Measurements from ENCODE around the gene PLEKHG2.
"Not testable (repeated sequence)": the region's sequence is repeated elsewhere in the genome, so short reads cannot be mapped to it uniquely, and the experiment has no call there.

PLEKHG2 gene

GRCh38 chr19:39412100-39412866, at the start of gene PLEKHG2:
PLEKHG2 (plus strand) TSS chr19:39412669; CDS start chr19:39414087, 1,418 bp downstream.
- peak; percentile 97 for DNase-seq (ENCODE audit: low spot score)

- DNase-seq (ENCODE audit: low spot score), result peak; percentile 28
Observed at GRCh38 chr19:39362682-39363657, 49.5 kb upstream of the PLEKHG2 start.

DNA sequence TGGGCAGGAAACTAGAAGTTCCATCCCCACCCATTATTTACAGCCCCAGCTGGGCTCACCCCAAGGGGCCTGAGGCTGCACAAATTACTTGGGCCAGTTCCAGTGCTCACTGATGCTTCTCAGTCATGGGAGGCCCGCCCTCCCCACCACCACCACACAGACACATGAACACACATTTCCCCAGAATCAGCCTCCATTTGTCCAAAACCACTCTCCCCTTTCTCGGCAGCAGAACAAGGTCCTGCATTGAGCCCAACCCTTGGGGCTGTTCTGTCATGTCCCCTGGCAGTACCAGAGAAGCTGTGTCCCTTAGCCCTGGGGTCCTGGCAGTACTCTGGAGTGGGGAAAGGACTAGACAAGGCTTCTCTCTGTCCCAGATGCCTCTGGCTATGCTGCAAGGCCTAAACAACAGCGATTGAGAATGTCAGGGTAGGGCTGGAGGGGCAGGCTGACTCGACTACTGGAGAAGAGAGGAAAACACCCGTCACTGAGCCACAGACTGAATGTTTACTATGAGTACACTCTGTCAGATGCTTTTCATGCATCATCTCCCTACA, 48.5 kb upstream of the PLEKHG2 start:
- peak; percentile 48 for DNase-seq (ENCODE audit: low spot score)

GRCh38 chr19:39365531-39365930, 46.9 kb upstream of the PLEKHG2 start:
- no peak for DNase-seq (ENCODE audit: low spot score)

DNA sequence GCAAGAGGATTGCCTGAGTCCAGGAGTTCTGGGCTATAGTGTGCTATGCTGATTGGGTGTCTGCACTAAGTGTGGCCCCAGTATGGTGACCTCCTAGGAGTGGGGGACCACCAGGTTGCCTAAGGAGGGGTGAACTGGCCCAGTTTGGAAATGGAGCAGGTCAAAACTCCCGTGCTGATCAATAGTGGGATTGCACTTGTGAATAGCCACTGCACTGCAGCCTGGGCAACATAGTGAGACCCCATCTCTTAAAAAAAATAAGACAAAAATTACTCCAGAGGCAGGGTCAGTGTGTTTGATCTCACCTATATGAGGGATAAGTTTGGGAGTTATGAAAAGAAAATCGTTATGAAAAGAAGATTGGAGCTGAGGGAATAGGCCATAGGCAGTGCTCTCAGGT, 43.3 kb upstream of the PLEKHG2 start:
- no peak for DNase-seq (ENCODE audit: low spot score)

- DNase-seq (ENCODE audit: low spot score), result no peak
Observed at GRCh38 chr19:39370735-39371134, 41.7 kb upstream of the PLEKHG2 start.

DNA sequence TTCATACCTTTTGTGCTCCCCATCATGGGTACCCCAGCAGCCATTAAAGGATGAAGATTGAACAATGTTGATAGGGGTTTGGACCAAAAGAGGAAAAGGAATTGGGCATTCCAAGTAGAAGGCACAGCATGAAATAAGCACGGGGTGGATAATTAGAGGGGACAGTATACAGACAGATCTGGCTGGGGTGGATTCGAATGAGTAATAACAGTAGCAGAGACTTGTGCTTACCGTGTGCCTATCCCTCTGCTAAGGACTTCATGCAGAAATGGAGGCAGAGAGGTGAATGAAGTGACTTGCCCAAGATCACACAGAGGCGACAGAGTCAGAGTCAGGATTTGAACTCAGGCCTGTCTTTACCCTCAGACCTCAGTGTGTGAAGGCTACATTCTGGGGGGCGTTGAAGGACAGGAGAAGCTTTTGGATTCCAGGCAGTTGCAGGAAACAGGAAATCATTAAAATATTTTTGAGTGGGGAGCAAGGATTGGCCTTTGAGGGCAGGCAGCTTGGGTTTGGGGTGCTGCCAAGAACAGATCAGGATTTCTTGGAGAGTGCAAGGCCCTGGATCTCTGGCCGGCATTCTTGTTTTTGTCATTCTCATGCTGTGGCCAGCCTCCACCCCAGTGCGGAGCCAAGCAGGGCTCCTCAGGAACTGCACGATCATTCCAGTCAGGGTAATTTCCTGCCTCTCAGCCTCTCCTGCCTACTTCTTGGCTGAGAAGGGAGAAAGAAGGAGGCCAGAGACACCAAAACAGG, 40.2 kb upstream of the PLEKHG2 start:
- peak; percentile 98 for DNase-seq (ENCODE audit: low spot score)

- peak; percentile 26 for DNase-seq (ENCODE audit: low spot score)
Observed at GRCh38 chr19:39372941-39373340, 39.5 kb upstream of the PLEKHG2 start.

DNA sequence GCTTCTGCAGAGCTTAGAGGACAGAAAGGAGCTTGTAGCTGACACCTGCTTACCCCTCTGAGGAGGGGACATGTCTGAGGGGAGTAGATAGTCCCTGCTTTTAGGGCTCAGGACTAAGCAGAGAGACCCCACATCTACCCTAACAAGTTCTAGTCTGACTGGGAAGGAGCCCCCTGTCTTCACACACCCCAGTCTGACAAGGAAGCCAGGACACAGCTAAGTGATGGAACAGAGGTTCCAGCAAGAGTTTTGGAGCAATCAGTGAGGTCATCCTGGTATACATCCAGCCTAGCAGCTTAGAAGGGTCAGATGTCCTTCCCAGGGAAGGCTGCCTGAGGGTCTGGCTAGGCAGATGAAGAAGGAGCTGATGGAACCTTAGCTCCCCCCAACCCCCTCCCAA, 36.5 kb upstream of the PLEKHG2 start:
- DNase-seq (ENCODE audit: low spot score), result no peak

DNA sequence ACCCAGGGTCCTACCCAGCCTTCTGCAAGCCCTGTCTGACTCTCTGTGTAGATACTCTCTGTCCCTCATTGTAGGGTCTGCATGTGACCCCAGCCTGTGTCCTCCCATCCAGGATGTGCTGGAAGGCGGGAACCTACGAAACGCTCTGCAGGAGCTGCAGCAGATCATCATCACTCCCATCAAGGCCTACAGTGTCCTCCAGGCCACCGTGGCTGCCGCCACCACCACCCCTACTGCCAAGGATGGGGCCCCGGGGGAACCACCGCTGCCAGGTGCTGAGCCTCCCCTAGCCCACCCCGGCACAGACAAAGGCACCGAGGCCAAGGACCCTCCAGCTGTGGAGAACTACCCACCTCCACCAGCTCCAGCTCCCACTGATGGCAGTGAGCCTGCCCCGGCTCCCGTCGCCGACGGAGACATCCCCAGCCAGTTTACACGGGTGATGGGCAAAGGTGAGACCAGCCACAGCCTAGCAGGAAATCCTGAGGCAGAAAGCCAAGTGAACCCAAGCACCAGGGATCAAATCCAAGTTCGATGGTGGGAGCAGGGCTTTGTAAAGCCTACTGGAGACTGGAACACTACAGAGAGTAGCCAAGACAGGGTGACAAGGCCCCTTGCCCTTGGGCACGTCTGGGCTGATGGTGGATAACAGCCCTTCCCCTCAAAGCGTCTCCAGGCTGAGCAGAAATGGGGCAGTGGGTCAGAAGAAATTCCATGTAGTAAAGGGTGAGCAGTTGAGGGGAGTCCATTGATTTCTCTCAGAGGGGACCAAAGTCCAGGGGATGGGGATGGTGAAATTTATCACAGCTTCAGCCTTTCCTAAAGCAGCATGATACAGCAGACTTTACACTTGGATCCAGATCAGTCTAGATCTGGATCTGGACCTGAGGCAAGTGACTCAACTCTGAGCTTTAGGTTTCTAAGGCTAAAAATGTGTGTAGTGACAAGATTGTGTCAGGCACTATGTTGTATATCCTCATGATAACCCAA, 34.8 kb upstream of the PLEKHG2 start:
- DNase-seq (ENCODE audit: low spot score), result no peak

DNA sequence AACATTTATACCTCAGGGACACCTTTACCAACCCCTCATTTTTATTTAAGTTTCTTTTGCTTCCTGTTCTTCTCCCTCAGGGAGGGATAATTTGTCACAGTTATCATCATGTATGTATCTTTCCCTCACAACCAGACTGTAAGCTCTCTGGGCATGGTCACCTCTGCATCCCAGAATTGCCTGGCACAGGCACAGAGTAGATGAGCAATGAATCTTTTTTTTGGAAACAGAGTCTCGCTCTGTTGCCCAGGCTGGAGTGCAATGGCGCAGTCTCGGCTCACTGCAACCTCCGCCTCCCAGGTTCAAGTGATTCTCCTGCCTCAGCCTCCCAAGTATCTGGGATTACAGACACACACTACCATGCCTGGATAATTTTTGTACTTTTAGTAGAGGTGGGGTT, 33.1 kb upstream of the PLEKHG2 start:
- DNase-seq (ENCODE audit: low spot score), result not testable (repeated sequence)

DNA sequence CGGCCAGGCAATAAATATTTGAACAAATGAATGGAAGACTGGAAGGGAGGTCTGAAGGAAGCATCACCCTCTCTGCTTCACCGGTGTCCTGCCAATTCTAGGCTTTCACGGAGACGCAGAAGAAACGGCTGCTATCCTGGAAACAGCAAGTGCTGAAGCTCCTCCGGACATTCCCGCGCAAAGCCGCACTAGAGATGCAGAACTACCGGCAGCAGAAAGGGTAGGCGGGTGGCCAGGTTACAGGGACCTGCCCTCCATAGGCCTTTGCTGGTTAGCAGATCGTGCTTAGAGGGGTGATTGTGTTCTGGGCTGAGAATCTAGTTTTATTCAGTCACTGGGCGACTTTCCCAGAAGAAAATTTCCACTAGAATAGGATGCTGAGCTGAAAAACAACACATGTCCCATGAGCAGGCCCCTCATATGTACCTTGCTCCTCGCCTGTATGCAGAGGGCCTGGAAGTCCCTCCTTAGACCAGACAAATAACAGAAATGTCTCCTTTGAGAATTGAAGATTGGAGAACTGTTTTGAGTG, 32.5 kb upstream of the PLEKHG2 start:
- DNase-seq (ENCODE audit: low spot score), result no peak

DNA sequence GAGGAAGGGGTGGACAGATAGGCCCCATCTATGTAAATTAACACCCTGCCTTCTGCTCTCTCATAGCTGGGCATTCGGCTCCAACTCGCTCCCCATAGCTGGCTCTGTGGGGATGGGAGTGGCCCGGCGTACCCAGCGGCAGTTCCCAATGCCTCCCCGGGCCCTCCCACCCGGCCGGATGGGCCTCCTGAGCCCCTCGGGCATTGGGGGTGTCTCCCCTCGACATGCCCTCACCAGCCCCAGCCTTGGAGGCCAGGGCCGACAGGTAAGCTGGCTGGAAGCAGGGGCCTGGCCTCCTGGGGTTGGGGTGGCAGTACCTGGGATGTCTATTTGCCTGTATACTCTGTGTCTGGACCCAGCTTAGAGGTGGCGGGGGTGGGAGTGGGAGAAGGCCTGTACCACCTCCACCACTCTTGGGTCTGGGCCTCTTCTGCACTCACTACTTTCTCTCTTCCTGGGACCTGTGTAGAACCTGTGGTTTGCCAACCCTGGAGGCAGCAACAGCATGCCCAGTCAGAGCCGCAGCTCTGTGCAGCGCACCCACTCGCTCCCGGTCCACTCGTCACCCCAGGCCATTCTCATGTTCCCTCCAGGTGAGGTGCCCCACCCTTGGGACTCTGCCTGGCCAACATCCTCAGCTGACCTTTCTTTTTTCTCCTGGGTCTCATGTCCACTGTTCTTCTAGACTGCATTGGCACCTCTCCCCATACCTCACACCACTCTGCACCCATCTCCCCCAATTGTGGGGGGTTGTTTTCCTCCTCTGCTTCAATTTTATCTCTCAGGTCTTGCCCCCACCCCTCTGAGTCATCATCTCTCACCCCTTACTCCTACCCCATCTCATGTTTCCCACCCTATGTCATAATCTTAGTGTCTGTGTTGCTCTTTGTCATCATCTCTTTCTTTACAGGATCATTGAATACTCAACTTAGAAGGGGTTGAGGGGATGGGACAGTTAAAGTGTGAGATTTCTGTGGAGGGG, 31.7 kb upstream of the PLEKHG2 start:
- no peak for DNase-seq (ENCODE audit: low spot score)

GRCh38 chr19:39381910-39382611, 30.4 kb upstream of the PLEKHG2 start:
- no peak for DNase-seq (ENCODE audit: low spot score)

GRCh38 chr19:39382991-39383828, 29.3 kb upstream of the PLEKHG2 start:
- DNase-seq (ENCODE audit: low spot score), result no peak

- DNase-seq (ENCODE audit: low spot score), result no peak
Observed at GRCh38 chr19:39384839-39385568, 27.5 kb upstream of the PLEKHG2 start.

Data from AG08395 (cell line).